IMR-90 (cell line): ENCODE data around the gene RASL10B. TPM values are rescaled to one million over a fixed set of nuclear protein-coding genes. Genes with fewer than 3 reads are reported as not detected.

Experiments used
- ATAC-seq: fragments of 200-7000 bp; cut with Tn5 transposase; 2 replicates; pipeline ENCODE4 v1.9.1; 2020; ENCODE audit warnings: low read depth, mild to moderate bottlenecking, moderate library complexity
- BruUV-seq: library from RNA; stranded (reverse); fragments of 400-500 nt; replicated peaks from 2 replicates; lab custom pipeline; 2021; lab: Mats Ljungman, UMichigan
- CTCF ChIA-PET: fragments of 300-600 bp; formaldehyde crosslinking; extraction: SDS; loops from one replicate; lab custom pipeline; 2021; ENCODE audit warnings: antibody characterized with exemption; lab: Yijun Ruan, JAX
- POLR2A ChIA-PET: fragments of 300-600 bp; sonication (Branson Sonifier 250); formaldehyde crosslinking; loops from one replicate; lab custom pipeline; 2022; ENCODE audit warnings: antibody characterized with exemption; ENCODE audit not compliant: unreplicated experiment; lab: Charles Lee
- DNase-seq: peaks from one replicate; pipeline ENCODE4 v3.0.0; 2013
- H2AFZ ChIP-seq: replicated peaks from 2 replicates; pipeline ENCODE3; 2013; ENCODE audit warnings: low read length, mild to moderate bottlenecking; ENCODE audit not compliant: poor library complexity
- H2AK5ac ChIP-seq: 2 replicates; pipeline ENCODE4 v1.6.1; 2013; ENCODE audit warnings: low read depth, low read length, inconsistent platforms
- H2AK9ac ChIP-seq: replicated peaks from 2 replicates; pipeline ENCODE3; 2013; ENCODE audit warnings: mild to moderate bottlenecking, low read depth, low read length, moderate library complexity; ENCODE audit not compliant: poor library complexity
- H2BK120ac ChIP-seq: 2 replicates; pipeline ENCODE4 v1.6.1; 2013; ENCODE audit warnings: low read depth, low read length, inconsistent platforms
- H2BK15ac ChIP-seq: 3 replicates; pipeline ENCODE4 v1.6.1; 2013; ENCODE audit warnings: low read depth, low read length, inconsistent platforms
- H2BK20ac ChIP-seq: 2 replicates; pipeline ENCODE4 v1.6.1; 2013; ENCODE audit warnings: low read depth, mild to moderate bottlenecking, inconsistent platforms, low read length, moderate library complexity
- H2BK5ac ChIP-seq: 2 replicates; pipeline ENCODE4 v1.6.1; 2013; ENCODE audit warnings: mild to moderate bottlenecking, low read depth, low read length, inconsistent platforms; ENCODE audit not compliant: poor library complexity, severe bottlenecking
- H3K14ac ChIP-seq: replicated peaks from 2 replicates; pipeline ENCODE4 v1.6.1; 2013; ENCODE audit warnings: low read depth, low read length, inconsistent platforms
- H3K18ac ChIP-seq: 2 replicates; pipeline ENCODE4 v1.6.1; 2013; ENCODE audit warnings: low read depth, low read length, control low read depth
- H3K23ac ChIP-seq: 2 replicates; pipeline ENCODE4 v1.6.1; 2013; ENCODE audit warnings: low read depth, low read length, inconsistent platforms
- H3K27ac ChIP-seq: 2 replicates; pipeline ENCODE4 v1.5.1; 2013; ENCODE audit warnings: mild to moderate bottlenecking, control low read depth, low read length; ENCODE audit not compliant: insufficient read depth
- H3K27me3 ChIP-seq: 2 replicates; pipeline ENCODE4 v1.6.1; 2013; ENCODE audit warnings: low read length; ENCODE audit not compliant: control insufficient read depth, insufficient read depth
- H3K36me3 ChIP-seq: 2 replicates; pipeline ENCODE4 v1.6.1; 2013; ENCODE audit warnings: low read length, mixed read lengths; ENCODE audit not compliant: control insufficient read depth, insufficient read depth
- H3K4ac ChIP-seq: 2 replicates; pipeline ENCODE4 v1.6.1; 2013; ENCODE audit warnings: low read depth, low read length, inconsistent platforms
- H3K4me1 ChIP-seq: 2 replicates; pipeline ENCODE4 v1.6.1; 2013; ENCODE audit warnings: low read length, mixed read lengths; ENCODE audit not compliant: control insufficient read depth, insufficient read depth
- H3K4me2 ChIP-seq: 2 replicates; pipeline ENCODE4 v1.6.1; 2013; ENCODE audit warnings: low read depth, mild to moderate bottlenecking, control low read depth, low read length, moderate library complexity
- H3K4me3 ChIP-seq: 2 replicates; pipeline ENCODE4 v1.5.1; 2013; ENCODE audit warnings: low read depth, mild to moderate bottlenecking, control low read depth, low read length, moderate library complexity; ENCODE audit not compliant: insufficient read depth
- H3K56ac ChIP-seq: 2 replicates; pipeline ENCODE4 v1.6.1; 2013; ENCODE audit warnings: low read length, inconsistent platforms; ENCODE audit not compliant: insufficient read depth; ENCODE audit errors: extremely low read depth
- H3K79me1 ChIP-seq, 2 experiments: 2 replicates each; pipeline ENCODE4 v1.6.1; 2013; ENCODE audit warnings: low read length in 2 of 2, inconsistent platforms in 1 of 2, low read depth in 1 of 2
- H3K9ac ChIP-seq: 2 replicates; pipeline ENCODE4 v1.6.1; 2013; ENCODE audit warnings: low read depth, low read length, control low read depth
- H3K9me1 ChIP-seq: 2 replicates; pipeline ENCODE4 v1.6.1; 2013; ENCODE audit warnings: low read length, inconsistent platforms; ENCODE audit not compliant: insufficient read depth
- H3K9me3 ChIP-seq: 2 replicates; pipeline ENCODE4 v1.6.1; 2013; ENCODE audit warnings: low read length; ENCODE audit not compliant: control insufficient read depth, insufficient read depth
- H4K20me1 ChIP-seq: 2 replicates; pipeline ENCODE4 v1.6.1; 2013; ENCODE audit warnings: low read length, inconsistent platforms; ENCODE audit not compliant: insufficient read depth
- H4K5ac ChIP-seq: 2 replicates; pipeline ENCODE4 v1.6.1; 2013; ENCODE audit warnings: mild to moderate bottlenecking, low read depth, low read length, control low read depth
- H4K8ac ChIP-seq, 2 experiments: 2 replicates each; pipeline ENCODE4 v1.6.1; 2013; ENCODE audit warnings: low read depth in 2 of 2, low read length in 2 of 2, control low read depth in 1 of 2, inconsistent platforms in 1 of 2
- H4K91ac ChIP-seq: 2 replicates; pipeline ENCODE4 v1.6.1; 2013; ENCODE audit warnings: low read depth, low read length, inconsistent platforms; ENCODE audit not compliant: insufficient read depth
- CHD1 ChIP-seq: IDR thresholded peaks from 2 replicates; pipeline ENCODE4 v1.6.1; 2012; ENCODE audit warnings: low read depth, low read length, improper control_type of control experiment
- MAFK ChIP-seq: IDR thresholded peaks from 2 replicates; pipeline ENCODE4 v1.6.1; 2012; ENCODE audit warnings: low read depth, low read length, improper control_type of control experiment
- MAZ ChIP-seq: IDR thresholded peaks from 2 replicates; pipeline ENCODE4 v1.6.1; 2012; ENCODE audit warnings: low read depth, mild to moderate bottlenecking, low read length, improper control_type of control experiment, moderate library complexity, borderline replicate concordance
- NFE2L2 ChIP-seq: fragments of 150-350 bp; IDR thresholded peaks from 2 replicates; pipeline ENCODE4 v1.6.1; 2016; ENCODE audit warnings: low read depth, mild to moderate bottlenecking, low read length
- POLR2A ChIP-seq: IDR thresholded peaks from 2 replicates; pipeline ENCODE4 v1.6.1; 2012; ENCODE audit warnings: mild to moderate bottlenecking, low read depth, low read length
- RCOR1 ChIP-seq: IDR thresholded peaks from 2 replicates; pipeline ENCODE4 v1.6.1; 2012; ENCODE audit warnings: mild to moderate bottlenecking, low read length, improper control_type of control experiment; ENCODE audit not compliant: insufficient replicate concordance
- RFX5 ChIP-seq: IDR thresholded peaks from 2 replicates; pipeline ENCODE4 v1.8.0; 2012; ENCODE audit warnings: low read depth, mild to moderate bottlenecking, low read length, moderate library complexity
- SMC3 ChIP-seq: fragments of 150-350 bp; IDR thresholded peaks from 2 replicates; pipeline ENCODE4 v1.6.1; 2016; ENCODE audit warnings: low read depth, mild to moderate bottlenecking, antibody characterized with exemption, low read length, moderate library complexity
- USF2 ChIP-seq: fragments of 150-350 bp; IDR thresholded peaks from 2 replicates; pipeline ENCODE4 v1.6.1; 2017; ENCODE audit warnings: mild to moderate bottlenecking, antibody characterized with exemption, low read length, low read depth
- WGBS, 2 experiments: methylation state at CpG; one replicate each; pipeline versions ENCODE4 v1.1.5 to v1.1.7; 2013; ENCODE audit warnings: missing lambda C conversion rate in 2 of 2; ENCODE audit not compliant: insufficient read length in 1 of 2; ENCODE audit errors: extremely low coverage in 2 of 2; 5-methylcytosine and 5-hydroxymethylcytosine counted together
- dilution Hi-C: fragments of 300-500 bp; cut with HindIII; formaldehyde crosslinking; loops from one replicate; pipeline ENCODE4 v1.14.3; 2018; ENCODE audit warnings: low sequenced_read_pairs; ENCODE audit not compliant: unreplicated experiment
- in situ Hi-C: fragments of 300-500 bp; cut with MboI; formaldehyde crosslinking; loops from 3 replicates; pipeline ENCODE4 v1.14.3; 2019; ENCODE audit warnings: low sequenced_read_pairs, inconsistent platforms, mixed read lengths
- intact Hi-C: fragments of 100-400 bp; cut with micrococcal nuclease; formaldehyde crosslinking; loops from 2 replicates; pipeline ENCODE4 v1.10.0; 2022
- polyA plus RNA-seq, 3 experiments: library from polyadenylated mRNA; depleted of rRNA; stranded (reverse); fragments of >200 nt; gene quantifications; 2 replicates each; pipeline ENCODE4 v1.2.3, GENCODE V29; 2012; ENCODE audit warnings: low replicate concordance in 1 of 3
- total RNA-seq: library from RNA; depleted of rRNA; stranded (reverse); fragments of >200 nt; gene quantifications from 2 replicates; pipeline ENCODE4 v1.2.3, GENCODE V29; 2012
- TF ChIP-seq, protein P1 (sequence below): conservative IDR thresholded peaks from 2 replicates; pipeline ENCODE4 v1.5.1; 2012; ENCODE audit warnings: mild to moderate bottlenecking, low read depth, low read length, improper control_type of control experiment

Gene RASL10B
- total and polyA plus RNA-seq, 2 of the 4 experiments (the other 2 are of a cell fraction), result 4.1 to 4.7 TPM

DNA sequence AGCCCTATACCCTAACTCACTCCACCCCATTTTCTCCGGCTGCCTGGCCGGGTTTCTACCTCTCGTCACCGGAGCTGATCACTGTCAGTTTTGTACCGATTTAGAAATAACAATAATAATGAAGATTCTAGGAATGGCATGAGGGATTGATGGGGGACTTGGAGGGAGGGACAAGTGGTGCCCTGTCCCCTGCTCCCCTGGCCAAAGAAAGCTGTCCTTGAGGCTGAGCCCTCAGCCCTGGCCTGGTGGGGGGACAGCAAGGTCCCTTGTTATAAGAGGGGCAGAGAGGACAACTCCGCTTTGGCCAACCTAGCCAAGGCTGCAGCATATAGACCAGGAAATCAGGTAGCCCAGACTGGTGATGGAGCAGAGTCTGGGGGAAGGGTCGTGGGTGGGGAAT, 11.1 kb downstream of the RASL10B start:
- Histone ChIP-seq H3K27me3 (peaks cover 46% of the 10 kb centered on the region), H3K23ac (no peak overlapping the region), H3K9me3 (no peaks in the 10 kb centered on the region), H2AFZ (no peak overlapping the region), H2BK5ac (no peak overlapping the region), H4K5ac (no peak overlapping the region), H4K20me1 (peaks cover 12% of the 10 kb centered on the region), H2BK120ac (no peak overlapping the region), H3K18ac (no peak overlapping the region), H2BK20ac (no peak overlapping the region), H3K27ac (no peak overlapping the region), H3K36me3 (no peaks in the 10 kb centered on the region), H3K4me3 (no peak overlapping the region), H3K4me1 (no peaks in the 10 kb centered on the region), H3K56ac (no peak overlapping the region), H2BK15ac (no peak overlapping the region), H4K8ac (no peak overlapping the region), H3K9me1 (peaks cover 2% of the 10 kb centered on the region; the same call in 1 of the 2 replicates), H4K91ac (no peak overlapping the region), H3K79me1 (no peaks in the 10 kb centered on the region), H3K14ac (no peak overlapping the region), H3K4ac (no peak overlapping the region), H2AK9ac (no peak overlapping the region), H3K9ac (no peak overlapping the region), H3K4me2 (no peak overlapping the region), H2AK5ac (no peak overlapping the region)
- POLR2A ChIA-PET, result no interaction called here
- TF ChIP-seq, protein P1, sequence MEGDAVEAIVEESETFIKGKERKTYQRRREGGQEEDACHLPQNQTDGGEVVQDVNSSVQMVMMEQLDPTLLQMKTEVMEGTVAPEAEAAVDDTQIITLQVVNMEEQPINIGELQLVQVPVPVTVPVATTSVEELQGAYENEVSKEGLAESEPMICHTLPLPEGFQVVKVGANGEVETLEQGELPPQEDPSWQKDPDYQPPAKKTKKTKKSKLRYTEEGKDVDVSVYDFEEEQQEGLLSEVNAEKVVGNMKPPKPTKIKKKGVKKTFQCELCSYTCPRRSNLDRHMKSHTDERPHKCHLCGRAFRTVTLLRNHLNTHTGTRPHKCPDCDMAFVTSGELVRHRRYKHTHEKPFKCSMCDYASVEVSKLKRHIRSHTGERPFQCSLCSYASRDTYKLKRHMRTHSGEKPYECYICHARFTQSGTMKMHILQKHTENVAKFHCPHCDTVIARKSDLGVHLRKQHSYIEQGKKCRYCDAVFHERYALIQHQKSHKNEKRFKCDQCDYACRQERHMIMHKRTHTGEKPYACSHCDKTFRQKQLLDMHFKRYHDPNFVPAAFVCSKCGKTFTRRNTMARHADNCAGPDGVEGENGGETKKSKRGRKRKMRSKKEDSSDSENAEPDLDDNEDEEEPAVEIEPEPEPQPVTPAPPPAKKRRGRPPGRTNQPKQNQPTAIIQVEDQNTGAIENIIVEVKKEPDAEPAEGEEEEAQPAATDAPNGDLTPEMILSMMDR, result no peak
- TF ChIP-seq USF2 (no peak), MAZ (no peak), RFX5 (no peak), MAFK (no peak), SMC3 (no peak), POLR2A (no peak), CHD1 (no peak), RCOR1 (no peak), NFE2L2 (no peak)
- DNase-seq (no peak), ATAC-seq (no peak)
- dilution Hi-C loops, result no loop called here
- intact Hi-C loops, result loop anchor here (10.0 kb wide), 2 partner anchors 308 to 498 kb away; partner anchors contain the start of genes SLFN12 and SLFN5
- in situ Hi-C loops, result loop anchor here (25.0 kb wide), 1 partner anchor 380 kb away; the partner anchor contains the start of gene SLFN11
- BruUV-seq, result no TSS peak
- CTCF ChIA-PET, result interaction anchor here (0.6 kb wide), 1 partner anchor 19 kb away, joined by 3 read pairs; no protein-coding TSS in a partner anchor
- 80% methylated on average over 1 of the region's 7 CpGs; no CpG with 5 or more reads in 1 of the 2 experiments for WGBS, 2 experiments
